WTC11 (cell line): Measurements from ENCODE around the gene CUL1. TPM values are rescaled to one million over a fixed set of nuclear protein-coding genes. Genes with fewer than 3 reads are reported as not detected.

ENCODE experiments used
- ATAC-seq: fragments of 200-7000 bp; cut with Tn5 transposase; 2 replicates; pipeline ENCODE4 v1.10.0; 2021; ENCODE audit warnings: mild to moderate bottlenecking, moderate library complexity
- CTCF ChIA-PET: fragments of 300-600 bp; sonication (Branson Sonifier 250); formaldehyde crosslinking; loops from one replicate; lab custom pipeline; 2021; ENCODE audit warnings: antibody characterized with exemption; lab: Charles Lee
- POLR2A ChIA-PET: fragments of 350-600 bp; sonication (Branson Sonifier 250); formaldehyde crosslinking; loops from one replicate; lab custom pipeline; 2021; ENCODE audit warnings: antibody characterized with exemption; lab: Charles Lee
- DNase-seq: peaks from one replicate; pipeline ENCODE4 v3.0.0; 2021; ENCODE audit warnings: low spot score
- H3K27ac Mint-ChIP-seq: 2 replicates; pipeline ENCODE4 v1.8.0; 2021; ENCODE audit warnings: mixed read lengths
- H3K27me3 Mint-ChIP-seq: 2 replicates; pipeline ENCODE4 v1.8.0; 2021; ENCODE audit warnings: low read depth, mild to moderate bottlenecking, moderate library complexity, mixed read lengths
- H3K36me3 Mint-ChIP-seq: 2 replicates; pipeline ENCODE4 v1.8.0; 2021; ENCODE audit warnings: mixed read lengths
- H3K4me1 Mint-ChIP-seq: 2 replicates; pipeline ENCODE4 v1.8.0; 2022; ENCODE audit warnings: mixed read lengths
- H3K4me3 Mint-ChIP-seq: 2 replicates; pipeline ENCODE4 v1.8.0; 2021; ENCODE audit warnings: mild to moderate bottlenecking, moderate library complexity, mixed read lengths
- H3K9me3 Mint-ChIP-seq: 2 replicates; pipeline ENCODE4 v1.8.0; 2021; ENCODE audit warnings: mixed read lengths
- ESRRA ChIP-seq: sonication (generic); formaldehyde crosslinking; IDR thresholded peaks from 2 replicates; pipeline ENCODE4 v1.8.1; 2022; ENCODE audit warnings: mild to moderate bottlenecking, missing genetic modification reagents, borderline replicate concordance
- ETV6 ChIP-seq: sonication (generic); formaldehyde crosslinking; IDR thresholded peaks from 2 replicates; pipeline ENCODE4 v1.8.1; 2022; ENCODE audit warnings: mild to moderate bottlenecking, missing genetic modification reagents
- HMGA2 ChIP-seq: fragments of 250-450 bp; sonication (Bioruptor Pico); IDR thresholded peaks from 2 replicates; pipeline ENCODE4 v1.4.0; 2021; ENCODE audit warnings: mild to moderate bottlenecking, moderate library complexity
- IRF2 ChIP-seq: sonication (generic); formaldehyde crosslinking; IDR thresholded peaks from 2 replicates; pipeline ENCODE4 v1.8.0; 2022; ENCODE audit warnings: low read depth, missing genetic modification reagents, borderline replicate concordance
- KAT7 ChIP-seq: sonication (generic); formaldehyde crosslinking; IDR thresholded peaks from 2 replicates; pipeline ENCODE4 v1.8.1; 2023; ENCODE audit warnings: missing genetic modification reagents, mild to moderate bottlenecking, borderline replicate concordance
- NFE2L1 ChIP-seq: sonication (generic); formaldehyde crosslinking; IDR thresholded peaks from 2 replicates; pipeline ENCODE4 v1.8.1; 2023; ENCODE audit warnings: missing genetic modification reagents
- RELA ChIP-seq: sonication (generic); formaldehyde crosslinking; IDR thresholded peaks from 2 replicates; pipeline ENCODE4 v1.8.1; 2022; ENCODE audit warnings: missing genetic modification reagents, mild to moderate bottlenecking, borderline replicate concordance
- SMAD3 ChIP-seq: sonication (generic); formaldehyde crosslinking; IDR thresholded peaks from 2 replicates; pipeline ENCODE4 v1.8.0; 2022; ENCODE audit warnings: missing genetic modification reagents, mild to moderate bottlenecking, borderline replicate concordance
- SP1 ChIP-seq: sonication (generic); formaldehyde crosslinking; conservative IDR thresholded peaks from 2 replicates; pipeline ENCODE4 v1.8.1; 2022; ENCODE audit warnings: missing genetic modification reagents
- TEAD4 ChIP-seq: sonication (generic); formaldehyde crosslinking; IDR thresholded peaks from 2 replicates; pipeline ENCODE4 v1.8.0; 2022; ENCODE audit warnings: mild to moderate bottlenecking, missing genetic modification reagents
- TP53 ChIP-seq: sonication (generic); formaldehyde crosslinking; IDR thresholded peaks from 2 replicates; pipeline ENCODE4 v1.8.1; 2023; ENCODE audit warnings: mild to moderate bottlenecking, missing genetic modification reagents
- ZNF425 ChIP-seq: fragments of 250-450 bp; sonication (Bioruptor Pico); conservative IDR thresholded peaks from 2 replicates; pipeline ENCODE4 v1.9.0; 2021; ENCODE audit warnings: mild to moderate bottlenecking
- total RNA-seq: library from RNA; stranded (reverse); gene quantifications from 3 replicates; pipeline ENCODE4 v1.2.3, GENCODE V29; 2021
- TF ChIP-seq, protein P1 (sequence below): fragments of 250-450 bp; sonication (Bioruptor Pico); IDR thresholded peaks from 2 replicates; pipeline ENCODE4 v1.9.0; 2021; ENCODE audit warnings: mild to moderate bottlenecking, borderline replicate concordance
- TF ChIP-seq, protein P2 (sequence below): sonication (generic); formaldehyde crosslinking; IDR thresholded peaks from 2 replicates; pipeline ENCODE4 v1.8.1; 2023; ENCODE audit warnings: mild to moderate bottlenecking, moderate library complexity, missing genetic modification reagents
- TF ChIP-seq, protein P3 (sequence below): sonication (generic); formaldehyde crosslinking; IDR thresholded peaks from 2 replicates; pipeline ENCODE4 v1.8.0; 2023; ENCODE audit warnings: missing genetic modification reagents

The CUL1 gene
- total RNA-seq, 1 experiment from 2014 or later: 50.5 TPM

- TF ChIP-seq, protein P1, sequence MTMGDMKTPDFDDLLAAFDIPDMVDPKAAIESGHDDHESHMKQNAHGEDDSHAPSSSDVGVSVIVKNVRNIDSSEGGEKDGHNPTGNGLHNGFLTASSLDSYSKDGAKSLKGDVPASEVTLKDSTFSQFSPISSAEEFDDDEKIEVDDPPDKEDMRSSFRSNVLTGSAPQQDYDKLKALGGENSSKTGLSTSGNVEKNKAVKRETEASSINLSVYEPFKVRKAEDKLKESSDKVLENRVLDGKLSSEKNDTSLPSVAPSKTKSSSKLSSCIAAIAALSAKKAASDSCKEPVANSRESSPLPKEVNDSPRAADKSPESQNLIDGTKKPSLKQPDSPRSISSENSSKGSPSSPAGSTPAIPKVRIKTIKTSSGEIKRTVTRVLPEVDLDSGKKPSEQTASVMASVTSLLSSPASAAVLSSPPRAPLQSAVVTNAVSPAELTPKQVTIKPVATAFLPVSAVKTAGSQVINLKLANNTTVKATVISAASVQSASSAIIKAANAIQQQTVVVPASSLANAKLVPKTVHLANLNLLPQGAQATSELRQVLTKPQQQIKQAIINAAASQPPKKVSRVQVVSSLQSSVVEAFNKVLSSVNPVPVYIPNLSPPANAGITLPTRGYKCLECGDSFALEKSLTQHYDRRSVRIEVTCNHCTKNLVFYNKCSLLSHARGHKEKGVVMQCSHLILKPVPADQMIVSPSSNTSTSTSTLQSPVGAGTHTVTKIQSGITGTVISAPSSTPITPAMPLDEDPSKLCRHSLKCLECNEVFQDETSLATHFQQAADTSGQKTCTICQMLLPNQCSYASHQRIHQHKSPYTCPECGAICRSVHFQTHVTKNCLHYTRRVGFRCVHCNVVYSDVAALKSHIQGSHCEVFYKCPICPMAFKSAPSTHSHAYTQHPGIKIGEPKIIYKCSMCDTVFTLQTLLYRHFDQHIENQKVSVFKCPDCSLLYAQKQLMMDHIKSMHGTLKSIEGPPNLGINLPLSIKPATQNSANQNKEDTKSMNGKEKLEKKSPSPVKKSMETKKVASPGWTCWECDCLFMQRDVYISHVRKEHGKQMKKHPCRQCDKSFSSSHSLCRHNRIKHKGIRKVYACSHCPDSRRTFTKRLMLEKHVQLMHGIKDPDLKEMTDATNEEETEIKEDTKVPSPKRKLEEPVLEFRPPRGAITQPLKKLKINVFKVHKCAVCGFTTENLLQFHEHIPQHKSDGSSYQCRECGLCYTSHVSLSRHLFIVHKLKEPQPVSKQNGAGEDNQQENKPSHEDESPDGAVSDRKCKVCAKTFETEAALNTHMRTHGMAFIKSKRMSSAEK (CRISPR knock-in tag): no peak
- TF ChIP-seq TP53 (no peak), IRF2 (CRISPR knock-in tag) (no peak), RELA (CRISPR knock-in tag) (no peak), ZNF425 (no peak), ESRRA (no peak), ETV6 (CRISPR knock-in tag) (no peak), KAT7 (CRISPR knock-in tag) (no peak), HMGA2 (no peak), TEAD4 (CRISPR knock-in tag) (no peak), SMAD3 (CRISPR knock-in tag) (no peak)
These were observed 21.8 kb downstream of the CUL1 start (continued) for GRCh38 chr7:148720472-148720871.

DNA sequence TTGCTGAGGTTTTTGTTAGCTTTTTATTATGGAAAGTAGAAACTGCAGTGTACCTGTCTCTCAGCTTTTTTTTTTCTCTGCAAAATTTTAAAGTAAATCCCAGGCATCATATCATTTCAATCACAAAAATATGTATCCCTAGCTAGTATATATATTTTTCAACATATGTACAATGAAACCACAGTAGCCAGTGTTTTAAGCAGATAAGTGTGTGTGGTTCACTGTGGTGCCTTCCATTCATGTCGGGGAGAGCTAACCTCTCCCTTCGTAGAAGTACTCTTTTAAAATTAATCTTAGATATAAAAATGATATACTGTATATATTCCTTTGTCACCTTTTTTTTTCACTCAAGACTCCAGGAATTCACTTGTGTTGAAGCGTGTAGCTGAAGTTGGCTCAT, 22.7 kb downstream of the CUL1 start:
- H3K27ac Mint-ChIP-seq: no peak overlapping the region
- TF ChIP-seq, protein P2, sequence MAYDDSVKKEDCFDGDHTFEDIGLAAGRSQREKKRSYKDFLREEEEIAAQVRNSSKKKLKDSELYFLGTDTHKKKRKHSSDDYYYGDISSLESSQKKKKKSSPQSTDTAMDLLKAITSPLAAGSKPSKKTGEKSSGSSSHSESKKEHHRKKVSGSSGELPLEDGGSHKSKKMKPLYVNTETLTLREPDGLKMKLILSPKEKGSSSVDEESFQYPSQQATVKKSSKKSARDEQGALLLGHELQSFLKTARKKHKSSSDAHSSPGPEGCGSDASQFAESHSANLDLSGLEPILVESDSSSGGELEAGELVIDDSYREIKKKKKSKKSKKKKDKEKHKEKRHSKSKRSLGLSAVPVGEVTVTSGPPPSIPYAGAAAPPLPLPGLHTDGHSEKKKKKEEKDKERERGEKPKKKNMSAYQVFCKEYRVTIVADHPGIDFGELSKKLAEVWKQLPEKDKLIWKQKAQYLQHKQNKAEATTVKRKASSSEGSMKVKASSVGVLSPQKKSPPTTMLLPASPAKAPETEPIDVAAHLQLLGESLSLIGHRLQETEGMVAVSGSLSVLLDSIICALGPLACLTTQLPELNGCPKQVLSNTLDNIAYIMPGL (CRISPR knock-in tag): no peak
- no peak for TF ChIP-seq SP1
- TF ChIP-seq, protein P3, sequence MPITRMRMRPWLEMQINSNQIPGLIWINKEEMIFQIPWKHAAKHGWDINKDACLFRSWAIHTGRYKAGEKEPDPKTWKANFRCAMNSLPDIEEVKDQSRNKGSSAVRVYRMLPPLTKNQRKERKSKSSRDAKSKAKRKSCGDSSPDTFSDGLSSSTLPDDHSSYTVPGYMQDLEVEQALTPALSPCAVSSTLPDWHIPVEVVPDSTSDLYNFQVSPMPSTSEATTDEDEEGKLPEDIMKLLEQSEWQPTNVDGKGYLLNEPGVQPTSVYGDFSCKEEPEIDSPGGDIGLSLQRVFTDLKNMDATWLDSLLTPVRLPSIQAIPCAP (CRISPR knock-in tag): no peak
- TF ChIP-seq NFE2L1 (CRISPR knock-in tag): no peak
- TF ChIP-seq, all 79 proteins: peak for 0
- Mint-ChIP-seq H3K36me3 (no peaks in the 10 kb centered on the region; the same call in 1 of the 2 replicates), H3K4me1 (peaks cover 68% of the 10 kb centered on the region), H3K4me3 (no peak overlapping the region), H3K9me3 (peaks cover 3% of the 10 kb centered on the region), H3K27me3 (no peaks in the 10 kb centered on the region)
- POLR2A ChIA-PET: interaction anchor here (1.5 kb wide), 1 partner anchor 26 kb away, joined by 4 read pairs; no protein-coding TSS in a partner anchor
- no peak for ATAC-seq
- CTCF ChIA-PET: interaction anchor here (2.4 kb wide), 1 partner anchor 25 kb away, joined by 11 read pairs; no protein-coding TSS in a partner anchor
- DNase-seq: no peak
